Natural killer cell (primary cell): Measurements from ENCODE around the gene TFAP2A. TPM values are rescaled to one million over a fixed set of nuclear protein-coding genes. Genes with fewer than 3 reads are reported as not detected.

ENCODE experiments used
- ATAC-seq, 3 donors: fragments of 150-1000 bp in 2 of 3; fragments of 200-7000 bp in 1 of 3; cut with Tn5 transposase; 1 replicate in 1 of 3; 2 replicates in 2 of 3; pipeline ENCODE4 v1.10.0; 2021; ENCODE audit warnings: mild to moderate bottlenecking in 2 of 3, moderate library complexity in 2 of 3
- DNase-seq, 2 donors: peaks; one replicate each; pipeline versions ENCODE4 v3.0.0 to v3.0.0-alpha.2; 2013 to 2021; ENCODE audit warnings: mixed read lengths in 1 of 2
- H3K27ac ChIP-seq: one replicate; pipeline ENCODE4 v1.5.1; 2013; ENCODE audit warnings: mild to moderate bottlenecking, low read length
- H3K27me3 ChIP-seq: one replicate; pipeline ENCODE4 v1.6.1; 2013; ENCODE audit warnings: low read length; ENCODE audit not compliant: control insufficient read depth, insufficient read depth
- H3K36me3 ChIP-seq: one replicate; pipeline ENCODE4 v1.6.1; 2013; ENCODE audit warnings: low read length; ENCODE audit not compliant: control insufficient read depth, insufficient read depth
- H3K4me1 ChIP-seq: one replicate; pipeline ENCODE4 v1.6.1; 2013; ENCODE audit warnings: low read length; ENCODE audit not compliant: control insufficient read depth, insufficient read depth
- H3K4me3 ChIP-seq: one replicate; pipeline ENCODE4 v1.5.1; 2013; ENCODE audit warnings: low read length
- H3K9me3 ChIP-seq: one replicate; pipeline ENCODE4 v1.6.1; 2013; ENCODE audit warnings: low read length; ENCODE audit not compliant: control insufficient read depth, insufficient read depth
- H3K27ac Mint-ChIP-seq, 2 donors: one replicate each; pipeline ENCODE4 v1.8.0; 2022; ENCODE audit warnings: mild to moderate bottlenecking in 2 of 2, mixed read lengths in 2 of 2, moderate library complexity in 1 of 2
- H3K27me3 Mint-ChIP-seq, 2 donors: one replicate each; pipeline ENCODE4 v1.8.0; 2022; ENCODE audit warnings: low read depth in 2 of 2, mixed read lengths in 2 of 2
- H3K36me3 Mint-ChIP-seq: one replicate; pipeline ENCODE4 v1.8.0; 2022; ENCODE audit warnings: mixed read lengths
- H3K4me1 Mint-ChIP-seq, 2 donors: one replicate each; pipeline ENCODE4 v1.8.0; 2022; ENCODE audit warnings: mixed read lengths in 2 of 2
- H3K4me3 Mint-ChIP-seq: one replicate; pipeline ENCODE4 v1.8.0; 2022; ENCODE audit warnings: mild to moderate bottlenecking, moderate library complexity, mixed read lengths
- H3K9me3 Mint-ChIP-seq, 2 donors: one replicate each; pipeline ENCODE4 v1.8.0; 2022; ENCODE audit warnings: mixed read lengths in 2 of 2
- CTCF ChIP-seq: fragments of 200-600 bp; IDR thresholded peaks from one replicate; pipeline ENCODE4 v1.8.0; 2022; ENCODE audit warnings: antibody characterized with exemption
- whole genome bisulfite sequencing: methylation state at CpG from one replicate; pipeline ENCODE4 v1.1.7; 2013; ENCODE audit warnings: missing lambda C conversion rate; ENCODE audit not compliant: insufficient coverage; 5-methylcytosine and 5-hydroxymethylcytosine counted together
- intact Hi-C: fragments of 100-400 bp; cut with micrococcal nuclease; formaldehyde crosslinking; loops from one replicate; pipeline ENCODE4 v1.14.2; 2022
- total RNA-seq, 4 donors: library from RNA; stranded (reverse); fragments of 120-200 nt in 1 of 4; gene quantifications; one replicate each; pipeline versions ENCODE4 v1.2.3 to v1.2.4, GENCODE V29; 2013 to 2022

The TFAP2A gene
- total RNA-seq, 3 donors from 2014 or later (not counting 1 experiment from before 2014, with no cell fraction given), result not detected

- Histone ChIP-seq H3K4me1 (peaks cover 3% of the 10 kb centered on the region), H3K9me3 (peaks cover 18% of the 10 kb centered on the region), H3K27me3 (peaks cover 88% of the 10 kb centered on the region), H3K27ac (no peak overlapping the region), H3K36me3 (no peaks in the 10 kb centered on the region), H3K4me3 (no peak overlapping the region)
- H3K27me3 Mint-ChIP-seq, result peaks cover 84 to 91% of the 10 kb centered on the region in 2 donors
- H3K4me1 Mint-ChIP-seq, result peaks cover 0 to 6% of the 10 kb centered on the region in 2 donors
- peaks cover 4 to 9% of the 10 kb centered on the region in 2 donors for H3K9me3 Mint-ChIP-seq
- 14% methylated on average over 21 of the region's 21 CpGs for WGBS
- intact Hi-C loops, result no loop called here
- H3K4me3 Mint-ChIP-seq, result no peak overlapping the region
- DNase-seq (no peak), ATAC-seq (no peak)
- TF ChIP-seq CTCF, result no peak
- peaks cover 24% of the 10 kb centered on the region for H3K36me3 Mint-ChIP-seq
- H3K27ac Mint-ChIP-seq, result no peak overlapping the region
Measured at GRCh38 chr6:10385524-10386132, 29.2 kb downstream of the TFAP2A start.

- no peak for ATAC-seq
- intact Hi-C loops, result no loop called here
- H3K9me3 Mint-ChIP-seq, result peaks cover 4 to 7% of the 10 kb centered on the region in 2 donors
- TF ChIP-seq CTCF, result no peak
- no peak overlapping the region for H3K27ac Mint-ChIP-seq
- H3K36me3 ChIP-seq, result no peaks in the 10 kb centered on the region
- peaks cover 3% of the 10 kb centered on the region for H3K4me1 ChIP-seq
- peaks cover 0 to 6% of the 10 kb centered on the region in 2 donors for H3K4me1 Mint-ChIP-seq
- DNase-seq, result no peak
- H3K36me3 Mint-ChIP-seq, result peaks cover 21% of the 10 kb centered on the region
- H3K27ac ChIP-seq, result no peak overlapping the region
- peaks cover 81% of the 10 kb centered on the region for H3K27me3 ChIP-seq
- 14% methylated on average over 60 of the region's 64 CpGs for WGBS
- peaks cover 83 to 85% of the 10 kb centered on the region in 2 donors for H3K27me3 Mint-ChIP-seq
- no peak overlapping the region for H3K4me3 ChIP-seq
- no peak overlapping the region for H3K4me3 Mint-ChIP-seq
- peaks cover 12% of the 10 kb centered on the region for H3K9me3 ChIP-seq
Measured at GRCh38 chr6:10384610-10385523, 30.0 kb downstream of the TFAP2A start.

GRCh38 chr6:10384091-10384609 lies 30.7 kb downstream of the TFAP2A start:
- peaks cover 3% of the 10 kb centered on the region for H3K4me1 ChIP-seq
- no peaks in the 10 kb centered on the region for H3K36me3 ChIP-seq
- DNase-seq (no peak), ATAC-seq (no peak)
- Mint-ChIP-seq H3K4me3 (no peak overlapping the region), H3K4me1 (peaks cover 0 to 6% of the 10 kb centered on the region in 2 donors), H3K27me3 (peaks cover 76 to 77% of the 10 kb centered on the region in 2 donors), H3K9me3 (peaks cover 2 to 6% of the 10 kb centered on the region in 2 donors), H3K27ac (no peak overlapping the region), H3K36me3 (peaks cover 14% of the 10 kb centered on the region)
- peaks cover 77% of the 10 kb centered on the region for H3K27me3 ChIP-seq
- TF ChIP-seq CTCF, result no peak
- H3K9me3 ChIP-seq, result peaks cover 11% of the 10 kb centered on the region
- no peak overlapping the region for H3K4me3 ChIP-seq
- no peak overlapping the region for H3K27ac ChIP-seq
- intact Hi-C loops, result no loop called here
- 8% methylated on average over 8 of the region's 9 CpGs for WGBS
